Ascending aorta (tissue), 2 donors: ENCODE measurements around the gene SELENOF. TPM values are rescaled to one million over a fixed set of nuclear protein-coding genes. Genes with fewer than 3 reads are reported as not detected.
"Not testable (repeated sequence)": the region's sequence is repeated elsewhere in the genome, so short reads cannot be mapped to it uniquely, and the experiment has no call there.

ENCODE experiments used
- DNase-seq, 2 donors: peaks; one replicate each; pipeline ENCODE4 v3.0.0-alpha.2; 2019; ENCODE audit warnings: low spot score in 2 of 2
- H3K27ac ChIP-seq, 2 donors: fragments of 200-600 bp; sonication (generic); one replicate each; pipeline ENCODE4 v1.5.1; 2016 to 2017; ENCODE audit warnings: mild to moderate bottlenecking in 1 of 2
- H3K27me3 ChIP-seq: fragments of 200-600 bp; sonication (generic); one replicate; pipeline ENCODE4 v1.5.1; 2017
- H3K36me3 ChIP-seq, 2 donors: fragments of 200-600 bp; sonication (generic); one replicate each; pipeline ENCODE4 v1.5.1; 2016
- H3K4me1 ChIP-seq, 2 donors: fragments of 200-600 bp; sonication (generic); one replicate each; pipeline ENCODE4 v1.5.1; 2016 to 2017; ENCODE audit warnings: mild to moderate bottlenecking in 1 of 2
- H3K4me3 ChIP-seq, 2 donors: fragments of 200-600 bp; sonication (generic); one replicate each; pipeline ENCODE4 v1.5.1; 2016 to 2017; ENCODE audit warnings: mild to moderate bottlenecking in 1 of 2
- H3K9me3 ChIP-seq, 2 donors: fragments of 200-600 bp; sonication (generic); one replicate each; pipeline ENCODE4 v1.5.1; 2016
- CTCF ChIP-seq, 3 experiments: fragments of 200-600 bp in 2 of 3; fragments of 450-650 bp in 1 of 3; sonication (generic) in 2 of 3; IDR thresholded peaks; one replicate each; pipeline ENCODE4 v1.5.1; 2016 to 2019; ENCODE audit warnings: antibody characterized with exemption in 3 of 3, mild to moderate bottlenecking in 1 of 3, moderate library complexity in 1 of 3
- intact Hi-C: fragments of 100-400 bp; cut with DNase I; formaldehyde crosslinking; loops from one replicate; pipeline ENCODE4 v1.15.1; 2023
- total RNA-seq: library from RNA; depleted of rRNA; stranded (reverse); fragments of >200 nt; gene quantifications from one replicate; pipeline ENCODE4 v1.1.0, GENCODE V29; 2016

The SELENOF gene
- total RNA-seq, 1 donor from 2014 or later = 124 TPM

- TF ChIP-seq CTCF (IDR thresholded peaks at IDR 0.05) = no peak
- no peak for DNase-seq
- no peak overlapping the region for H3K27ac ChIP-seq
- peaks cover 13 to 18% of the 10 kb centered on the region in 2 donors for H3K36me3 ChIP-seq
- H3K4me3 ChIP-seq = no peak overlapping the region
- intact Hi-C loops = no loop called here
- no peaks in the 10 kb centered on the region for H3K9me3 ChIP-seq
- H3K27me3 ChIP-seq = no peaks in the 10 kb centered on the region
- no peaks in the 10 kb centered on the region for H3K4me1 ChIP-seq
Measured at GRCh38 chr1:86875722-86876121, 38.2 kb downstream of the SELENOF start.

- Histone ChIP-seq H3K4me3 (no peak overlapping the region), H3K4me1 (no peaks in the 10 kb centered on the region), H3K27me3 (no peaks in the 10 kb centered on the region), H3K9me3 (no peaks in the 10 kb centered on the region), H3K27ac (no peak overlapping the region), H3K36me3 (peaks cover 0 to 7% of the 10 kb centered on the region in 2 donors)
- TF ChIP-seq CTCF (IDR thresholded peaks at IDR 0.05) = no peak
- intact Hi-C loops = no loop called here
- no peak for DNase-seq
Measured at GRCh38 chr1:86872086-86872485, 41.8 kb downstream of the SELENOF start.

GRCh38 chr1:86871001-86871400, 42.9 kb downstream of the SELENOF start:
- intact Hi-C loops = no loop called here

GRCh38 chr1:86868477-86868876, 45.4 kb downstream of the SELENOF start:
- H3K36me3 ChIP-seq = peaks cover 0 to 7% of the 10 kb centered on the region in 2 donors
- intact Hi-C loops = no loop called here
- H3K9me3 ChIP-seq = no peaks in the 10 kb centered on the region
- H3K27ac ChIP-seq = no peak overlapping the region
- no peak overlapping the region for H3K4me3 ChIP-seq
- no peaks in the 10 kb centered on the region for H3K27me3 ChIP-seq
- TF ChIP-seq CTCF (IDR thresholded peaks at IDR 0.05) = no peak
- no peak for DNase-seq
- no peaks in the 10 kb centered on the region for H3K4me1 ChIP-seq

More at GRCh38 chr1:86871001-86871400, 42.9 kb downstream of the SELENOF start:
- Histone ChIP-seq H3K36me3 (peaks cover 0 to 7% of the 10 kb centered on the region in 2 donors), H3K9me3 (no peaks in the 10 kb centered on the region), H3K4me1 (no peaks in the 10 kb centered on the region), H3K27me3 (no peaks in the 10 kb centered on the region), H3K27ac (no peak overlapping the region), H3K4me3 (no peak overlapping the region)
- DNase-seq = no peak
- TF ChIP-seq CTCF (IDR thresholded peaks at IDR 0.05) = no peak

- H3K27ac ChIP-seq, H3K4me1 ChIP-seq, H3K36me3 ChIP-seq, DNase-seq, intact Hi-C loops, H3K9me3 ChIP-seq, H3K4me3 ChIP-seq, H3K27me3 ChIP-seq: not testable (repeated sequence)
Measured at GRCh38 chr1:86867278-86867677, 46.6 kb downstream of the SELENOF start.

- no peak for DNase-seq
- intact Hi-C loops = no loop called here
- no peak for TF ChIP-seq CTCF (IDR thresholded peaks at IDR 0.05)
- H3K4me3 ChIP-seq = no peak overlapping the region
- H3K4me1 ChIP-seq = no peaks in the 10 kb centered on the region
- no peaks in the 10 kb centered on the region for H3K27me3 ChIP-seq
- H3K9me3 ChIP-seq = no peaks in the 10 kb centered on the region
- H3K27ac ChIP-seq = no peak overlapping the region
- peaks cover 0 to 3% of the 10 kb centered on the region in 2 donors for H3K36me3 ChIP-seq
Measured at GRCh38 chr1:86866665-86867064, 47.3 kb downstream of the SELENOF start.
